ENCODE data around the gene CLTCL1. TPM values are rescaled to one million over a fixed set of nuclear protein-coding genes. Genes with fewer than 3 reads are reported as not detected.

The CLTCL1 gene
- total and polyA plus RNA-seq, 9 of the 15 experiments (the other 6 are each of a cell fraction or from before 2014, with no cell fraction given), result 1.1 to 11.7 (median 5.0) TPM

DNA sequence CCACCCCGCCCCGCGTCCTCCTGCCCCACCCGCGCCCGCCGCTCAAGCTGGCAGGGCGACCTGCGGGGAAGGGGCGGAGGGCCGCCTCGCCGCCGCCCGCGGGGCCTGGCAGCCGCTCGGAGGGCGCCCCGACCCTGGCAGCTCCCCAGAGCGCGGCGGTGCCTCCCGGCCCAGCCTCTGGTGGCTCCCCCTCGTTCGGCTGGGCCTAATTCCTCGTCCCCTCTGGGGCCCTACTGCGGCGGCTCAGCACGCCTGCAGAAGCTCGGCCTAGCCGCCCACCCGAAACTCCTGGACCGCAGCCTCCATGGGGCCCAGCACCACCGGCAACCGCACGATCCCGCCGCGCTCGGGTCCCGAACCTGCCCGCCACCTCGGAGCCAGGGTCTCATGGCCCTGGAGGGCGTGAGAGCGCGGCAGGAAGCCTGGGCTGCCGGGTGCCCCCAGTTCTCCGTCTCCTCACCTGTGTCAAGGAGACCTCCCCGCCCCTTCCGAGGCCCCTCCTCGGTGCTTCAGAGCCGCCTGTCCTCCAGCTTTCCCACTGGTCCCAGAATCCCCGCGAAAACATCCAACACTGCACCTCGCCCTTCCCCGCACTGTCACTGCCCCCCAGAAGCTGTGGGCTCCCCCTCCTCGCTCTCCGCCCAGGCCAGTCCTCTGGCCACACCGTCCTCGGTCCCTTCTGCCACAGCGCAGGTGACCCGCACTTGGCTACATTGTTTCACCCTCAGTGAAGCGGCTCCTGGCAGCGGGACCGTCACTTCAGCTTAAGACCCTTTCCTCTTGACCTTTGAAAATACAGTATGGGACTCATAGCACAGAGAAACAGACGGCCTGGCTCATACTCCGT, 140.8 kb downstream of the CLTCL1 start (continued):
- TF ChIP-seq, protein P1, sequence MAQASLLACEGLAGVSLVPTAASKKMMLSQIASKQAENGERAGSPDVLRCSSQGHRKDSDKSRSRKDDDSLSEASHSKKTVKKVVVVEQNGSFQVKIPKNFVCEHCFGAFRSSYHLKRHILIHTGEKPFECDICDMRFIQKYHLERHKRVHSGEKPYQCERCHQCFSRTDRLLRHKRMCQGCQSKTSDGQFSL (CRISPR knock-in tag; IDR thresholded peaks at IDR 0.05), result no peak
- TF ChIP-seq, protein P1 (tag; IDR thresholded peaks at IDR 0.05), result no peak

DNA sequence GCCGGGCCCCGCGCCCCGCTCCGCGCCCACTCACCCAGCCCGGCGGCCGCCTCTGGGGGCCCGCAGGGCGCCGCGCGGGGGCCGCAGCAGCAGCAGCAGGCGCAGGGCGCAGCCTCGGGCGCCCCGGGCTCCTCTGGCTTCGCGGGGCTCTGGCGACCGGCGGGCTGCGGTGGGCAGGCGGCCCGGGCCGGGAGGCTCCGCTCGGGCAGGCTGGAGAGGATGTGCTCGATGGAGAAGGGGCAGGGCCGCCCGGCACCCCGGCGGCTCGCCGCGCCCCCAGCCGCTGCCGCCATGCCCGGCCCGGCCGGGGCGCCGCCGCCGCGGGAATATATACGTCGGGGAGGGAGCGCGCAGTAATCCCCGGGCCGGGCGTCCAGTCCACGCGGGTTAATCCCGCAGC, 141.5 kb downstream of the CLTCL1 start, which contains the start of gene GSC2:
Gene GSC2 (minus strand): TSS at position 302 of the 400 bp plus-strand sequence. CDS start 9 bp downstream, at position 293.
- in situ Hi-C loops (cut with MboI), result no loop called here

More for the DNA sequence above, 141.5 kb downstream of the CLTCL1 start, which contains the start of gene GSC2:
- no peak for TF ChIP-seq PML (IDR thresholded peaks at IDR 0.05; ENCODE audit: low read length)
- no peak for TF ChIP-seq HOXB6 (CRISPR knock-in tag; IDR thresholded peaks at IDR 0.05; ENCODE audit: borderline replicate concordance)
- TF ChIP-seq, protein P2, sequence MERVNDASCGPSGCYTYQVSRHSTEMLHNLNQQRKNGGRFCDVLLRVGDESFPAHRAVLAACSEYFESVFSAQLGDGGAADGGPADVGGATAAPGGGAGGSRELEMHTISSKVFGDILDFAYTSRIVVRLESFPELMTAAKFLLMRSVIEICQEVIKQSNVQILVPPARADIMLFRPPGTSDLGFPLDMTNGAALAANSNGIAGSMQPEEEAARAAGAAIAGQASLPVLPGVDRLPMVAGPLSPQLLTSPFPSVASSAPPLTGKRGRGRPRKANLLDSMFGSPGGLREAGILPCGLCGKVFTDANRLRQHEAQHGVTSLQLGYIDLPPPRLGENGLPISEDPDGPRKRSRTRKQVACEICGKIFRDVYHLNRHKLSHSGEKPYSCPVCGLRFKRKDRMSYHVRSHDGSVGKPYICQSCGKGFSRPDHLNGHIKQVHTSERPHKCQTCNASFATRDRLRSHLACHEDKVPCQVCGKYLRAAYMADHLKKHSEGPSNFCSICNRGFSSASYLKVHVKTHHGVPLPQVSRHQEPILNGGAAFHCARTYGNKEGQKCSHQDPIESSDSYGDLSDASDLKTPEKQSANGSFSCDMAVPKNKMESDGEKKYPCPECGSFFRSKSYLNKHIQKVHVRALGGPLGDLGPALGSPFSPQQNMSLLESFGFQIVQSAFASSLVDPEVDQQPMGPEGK (CRISPR knock-in tag; IDR thresholded peaks at IDR 0.05; ENCODE audit: borderline replicate concordance), result no peak
- TF ChIP-seq, protein P3, sequence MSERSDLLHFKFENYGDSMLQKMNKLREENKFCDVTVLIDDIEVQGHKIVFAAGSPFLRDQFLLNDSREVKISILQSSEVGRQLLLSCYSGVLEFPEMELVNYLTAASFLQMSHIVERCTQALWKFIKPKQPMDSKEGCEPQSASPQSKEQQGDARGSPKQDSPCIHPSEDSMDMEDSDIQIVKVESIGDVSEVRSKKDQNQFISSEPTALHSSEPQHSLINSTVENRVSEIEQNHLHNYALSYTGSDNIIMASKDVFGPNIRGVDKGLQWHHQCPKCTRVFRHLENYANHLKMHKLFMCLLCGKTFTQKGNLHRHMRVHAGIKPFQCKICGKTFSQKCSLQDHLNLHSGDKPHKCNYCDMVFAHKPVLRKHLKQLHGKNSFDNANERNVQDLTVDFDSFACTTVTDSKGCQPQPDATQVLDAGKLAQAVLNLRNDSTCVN (CRISPR knock-in tag; IDR thresholded peaks at IDR 0.05), result no peak
- no peak for TF ChIP-seq PRMT5 (CRISPR knock-in tag; IDR thresholded peaks at IDR 0.05)
- TF ChIP-seq ZFPM2 (CRISPR knock-in tag; IDR thresholded peaks at IDR 0.05), result no peak
- no peak for TF ChIP-seq ZNF217 (CRISPR knock-in tag; IDR thresholded peaks at IDR 0.05)
- TF ChIP-seq, protein P4, sequence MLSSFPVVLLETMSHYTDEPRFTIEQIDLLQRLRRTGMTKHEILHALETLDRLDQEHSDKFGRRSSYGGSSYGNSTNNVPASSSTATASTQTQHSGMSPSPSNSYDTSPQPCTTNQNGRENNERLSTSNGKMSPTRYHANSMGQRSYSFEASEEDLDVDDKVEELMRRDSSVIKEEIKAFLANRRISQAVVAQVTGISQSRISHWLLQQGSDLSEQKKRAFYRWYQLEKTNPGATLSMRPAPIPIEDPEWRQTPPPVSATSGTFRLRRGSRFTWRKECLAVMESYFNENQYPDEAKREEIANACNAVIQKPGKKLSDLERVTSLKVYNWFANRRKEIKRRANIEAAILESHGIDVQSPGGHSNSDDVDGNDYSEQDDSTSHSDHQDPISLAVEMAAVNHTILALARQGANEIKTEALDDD (IDR thresholded peaks at IDR 0.05), result no peak
- no peak for TF ChIP-seq RBM39 (optimal IDR thresholded peaks at IDR 0.05; ENCODE audit: low read depth, low read length)
- Histone ChIP-seq H3K36me3 (ENCODE audit: control insufficient read depth, insufficient read depth, low read length) (no peaks in the 10 kb centered on the region), H3K4me1 (replicated peaks in 1 of 2; ENCODE audit: control insufficient read depth in 2 of 2, insufficient read depth in 2 of 2, low read length in 2 of 2) (peaks cover 0 to 22% of the 10 kb centered on the region in 2 experiments; a peak in 3 of 5 replicates), H3K27ac (ENCODE audit: extremely low read depth, low read depth, low read length) (no peak within 1 kb of the TSS), H3K4me3 (no peak within 1 kb of the TSS), H2AFZ (ENCODE audit: low read depth, low read length) (no peak within 1 kb of the TSS), H3K79me2 (ENCODE audit: control insufficient read depth, insufficient read depth, low read length) (no peaks in the 10 kb centered on the region), H3K27me3 (ENCODE audit: control insufficient read depth in 2 of 2, insufficient read depth in 2 of 2, low read length in 2 of 2) (peaks cover 42 to 66% of the 10 kb centered on the region in 2 experiments), H3K9me1 (ENCODE audit: control insufficient read depth, insufficient read depth, low read length) (no peaks in the 10 kb centered on the region), H3K4me2 (ENCODE audit: insufficient read depth, low read length) (no peak within 1 kb of the TSS), H3K9me3 (replicated peaks; ENCODE audit: control insufficient read depth, insufficient read depth, low read depth, low read length) (no peaks in the 10 kb centered on the region), H3K9ac (ENCODE audit: insufficient read depth in 1 of 2, low read depth in 2 of 2, low read length in 2 of 2) (no peak within 1 kb of the TSS), H4K20me1 (replicated peaks; ENCODE audit: control insufficient read depth, insufficient read depth, low read length) (0 out of 2 replicates have a peak, but pooled peaks cover 3% of the 10 kb centered on the region)
- ATAC-seq, result no peak
- DNase-seq (ENCODE audit: extremely low read depth in 1 of 4, low spot score in 3 of 4), result no peak
- 56% methylated on average over 59 of the region's 59 CpGs for whole genome bisulfite sequencing (ENCODE audit: insufficient coverage, low coverage, missing lambda C conversion rate)
- intact Hi-C loops (cut with micrococcal nuclease), result no loop called here
- ChIA-PET CTCF (ENCODE audit: low intra/inter-chr PET ratio) (no interaction called here), POLR2A (no interaction called here)
- FAIRE-seq, result no peak
- BruUV-seq (replicated peaks), result no TSS peak
